H1 (cell line): ENCODE results near the gene RNF224. TPM values are rescaled to one million over a fixed set of nuclear protein-coding genes. Genes with fewer than 3 reads are reported as not detected.

ENCODE experiments used
- CTCF ChIA-PET: fragments of 300-600 bp; sonication (Branson Sonifier 250); formaldehyde crosslinking; loops from one replicate; lab custom pipeline; 2021; ENCODE audit not compliant: partially characterized antibody; lab: Charles Lee
- POLR2A ChIA-PET: fragments of 300-600 bp; sonication (Branson Sonifier 250); formaldehyde crosslinking; loops from one replicate; lab custom pipeline; 2021; ENCODE audit warnings: inconsistent platforms; ENCODE audit not compliant: partially characterized antibody; lab: Charles Lee
- DNase-seq, 2 experiments: peaks; one replicate each; pipeline versions ENCODE4 v3.0.0 to v3.0.0-alpha.2; 2010 to 2022; ENCODE audit warnings: low spot score in 2 of 2, low read depth in 1 of 2, mixed read lengths in 1 of 2
- FAIRE-seq: peaks from 2 replicates; lab custom pipeline; 2011; peaks lifted over from hg19 to GRCh38; lab: Jason Lieb, UNC
- H2AFZ ChIP-seq: 2 replicates; pipeline ENCODE4 v1.8.1; 2012; ENCODE audit warnings: low read length, inconsistent platforms
- H2AK5ac ChIP-seq: 2 replicates; pipeline ENCODE4 v1.6.1; 2013; ENCODE audit warnings: low read depth, low read length
- H2BK120ac ChIP-seq: replicated peaks from 2 replicates; pipeline ENCODE3; 2013; ENCODE audit warnings: low read depth, low read length, inconsistent platforms
- H2BK12ac ChIP-seq: 2 replicates; pipeline ENCODE4 v1.6.1; 2013; ENCODE audit warnings: low read depth, low read length
- H2BK15ac ChIP-seq: 2 replicates; pipeline ENCODE4 v1.6.1; 2013; ENCODE audit warnings: low read length
- H2BK20ac ChIP-seq: 2 replicates; pipeline ENCODE4 v1.6.1; 2013; ENCODE audit warnings: low read length
- H2BK5ac ChIP-seq: 2 replicates; pipeline ENCODE4 v1.6.1; 2013; ENCODE audit warnings: low read depth, low read length
- H3K14ac ChIP-seq: 2 replicates; pipeline ENCODE4 v1.6.1; 2013; ENCODE audit warnings: inconsistent platforms; ENCODE audit not compliant: insufficient read length
- H3K18ac ChIP-seq: 2 replicates; pipeline ENCODE4 v1.6.1; 2013; ENCODE audit warnings: low read length; ENCODE audit errors: extremely low read depth
- H3K23ac ChIP-seq: 2 replicates; pipeline ENCODE4 v1.6.1; 2013; ENCODE audit warnings: inconsistent platforms; ENCODE audit not compliant: insufficient read length
- H3K23me2 ChIP-seq: 2 replicates; pipeline ENCODE4 v1.6.1; 2013; ENCODE audit warnings: low read depth, low read length
- H3K27ac ChIP-seq: 2 replicates; pipeline ENCODE4 v1.6.1; 2011; ENCODE audit warnings: low read depth, low read length, inconsistent platforms
- H3K27me3 ChIP-seq, 4 experiments: replicated peaks in 1 of 4; 1 replicate in 1 of 4; 2 replicates in 3 of 4; pipeline versions ENCODE4 v1.6.1 to v1.8.1; 2011 to 2013; ENCODE audit warnings: low read length in 3 of 4, mild to moderate bottlenecking in 3 of 4, inconsistent platforms in 2 of 4, mixed read lengths in 2 of 4, moderate library complexity in 1 of 4; ENCODE audit not compliant: control insufficient read depth in 3 of 4, insufficient read depth in 3 of 4; ENCODE audit errors: extremely low read depth in 1 of 4
- H3K36me3 ChIP-seq, 4 experiments: 2 replicates each; pipeline versions ENCODE4 v1.6.1 to v1.8.1; 2011 to 2013; ENCODE audit warnings: mild to moderate bottlenecking in 4 of 4, low read length in 3 of 4, moderate library complexity in 2 of 4, control low read depth in 1 of 4, inconsistent platforms in 1 of 4; ENCODE audit not compliant: insufficient read depth in 4 of 4, control insufficient read depth in 2 of 4
- H3K4ac ChIP-seq: replicated peaks from 2 replicates; pipeline ENCODE3; 2013; ENCODE audit warnings: low read length, low read depth, mixed read lengths, inconsistent platforms; ENCODE audit not compliant: insufficient read length
- H3K4me1 ChIP-seq, 4 experiments: replicated peaks in 1 of 4; 1 replicate in 1 of 4; 2 replicates in 3 of 4; pipeline versions ENCODE4 v1.6.1 to v1.8.1; 2011 to 2013; ENCODE audit warnings: low read length in 3 of 4, inconsistent platforms in 2 of 4, mixed read lengths in 1 of 4; ENCODE audit not compliant: insufficient read depth in 4 of 4, control insufficient read depth in 3 of 4
- H3K4me2 ChIP-seq, 2 experiments: 2 replicates each; pipeline versions ENCODE4 v1.6.1 to v1.8.1; 2011 to 2013; ENCODE audit warnings: low read depth in 2 of 2, low read length in 2 of 2, control low read depth in 1 of 2, inconsistent platforms in 1 of 2, mild to moderate bottlenecking in 1 of 2; ENCODE audit not compliant: insufficient read depth in 1 of 2
- H3K4me3 ChIP-seq, 4 experiments: fragments of 200-600, 300-600 bp in 1 of 4; sonication (generic), shearing (Covaris generic), sonication (Bioruptor Twin) in 1 of 4; 2 replicates each; pipeline versions ENCODE4 v1.5.1 to v1.8.1; 2011 to 2016; ENCODE audit warnings: low read length in 4 of 4, low read depth in 3 of 4, control low read depth in 2 of 4, inconsistent platforms in 2 of 4, mild to moderate bottlenecking in 2 of 4, mixed read lengths in 1 of 4, moderate library complexity in 1 of 4; ENCODE audit not compliant: insufficient read depth in 2 of 4; ENCODE audit errors: extremely low read depth in 1 of 4
- H3K56ac ChIP-seq: replicated peaks from 2 replicates; pipeline ENCODE3; 2013; ENCODE audit warnings: low read depth, mild to moderate bottlenecking, mixed read lengths, low read length, inconsistent platforms; ENCODE audit not compliant: insufficient read length
- H3K79me1 ChIP-seq: 2 replicates; pipeline ENCODE4 v1.6.1; 2013; ENCODE audit warnings: low read depth, low read length, control low read depth
- H3K79me2 ChIP-seq, 2 experiments: 2 replicates each; pipeline versions ENCODE4 v1.6.1 to v1.8.1; 2012 to 2013; ENCODE audit warnings: low read length in 2 of 2, mild to moderate bottlenecking in 2 of 2, inconsistent platforms in 1 of 2; ENCODE audit not compliant: insufficient read depth in 2 of 2, control insufficient read depth in 1 of 2
- H3K9ac ChIP-seq, 4 experiments: replicated peaks in 1 of 4; 1 replicate in 1 of 4; 2 replicates in 3 of 4; pipeline versions ENCODE4 v1.6.1 to v1.8.1; 2011 to 2013; ENCODE audit warnings: low read depth in 3 of 4, low read length in 3 of 4, control low read depth in 2 of 4, mild to moderate bottlenecking in 2 of 4, moderate library complexity in 2 of 4, inconsistent platforms in 1 of 4; ENCODE audit errors: extremely low read depth in 1 of 4
- H3K9me3 ChIP-seq, 2 experiments: 2 replicates each; pipeline versions ENCODE4 v1.6.1 to v1.8.1; 2012 to 2013; ENCODE audit warnings: mild to moderate bottlenecking in 2 of 2, moderate library complexity in 2 of 2, control low read depth in 1 of 2, inconsistent platforms in 1 of 2, low read depth in 1 of 2, low read length in 1 of 2, mixed read lengths in 1 of 2; ENCODE audit not compliant: insufficient read depth in 2 of 2
- H4K20me1 ChIP-seq, 2 experiments: replicated peaks in 1 of 2; 2 replicates each; pipeline versions ENCODE3 to v1.8.1; 2011 to 2013; ENCODE audit warnings: inconsistent platforms in 2 of 2, low read length in 2 of 2, mild to moderate bottlenecking in 1 of 2; ENCODE audit not compliant: insufficient read depth in 2 of 2, control insufficient read depth in 1 of 2
- H4K5ac ChIP-seq: 2 replicates; pipeline ENCODE4 v1.6.1; 2013; ENCODE audit warnings: low read length, low read depth, mixed read lengths, inconsistent platforms; ENCODE audit not compliant: insufficient read length
- H4K8ac ChIP-seq: 2 replicates; pipeline ENCODE4 v1.8.0; 2013; ENCODE audit warnings: mild to moderate bottlenecking, moderate library complexity, low read length, inconsistent platforms; ENCODE audit not compliant: insufficient read depth; ENCODE audit errors: extremely low read depth
- H4K91ac ChIP-seq: replicated peaks from 2 replicates; pipeline ENCODE3; 2013; ENCODE audit warnings: low read length, mixed read lengths, inconsistent platforms; ENCODE audit not compliant: insufficient read length
- ASH2L ChIP-seq: fragments of 200-600, 300-600 bp; sonication (generic); IDR thresholded peaks from one replicate; pipeline ENCODE4 v1.7.1; 2017; ENCODE audit warnings: low read length
- BCL11A ChIP-seq, 2 experiments: IDR thresholded peaks; one replicate each; pipeline ENCODE4 v1.6.1; 2011; ENCODE audit warnings: low read depth in 2 of 2, low read length in 2 of 2, mild to moderate bottlenecking in 2 of 2
- CTCF ChIP-seq, 3 experiments: IDR thresholded peaks; 1 replicate in 2 of 3; 2 replicates in 1 of 3; pipeline versions ENCODE4 v1.5.1 to v1.6.1; 2011; ENCODE audit warnings: low read length in 3 of 3, mild to moderate bottlenecking in 3 of 3, inconsistent platforms in 2 of 3, low read depth in 1 of 3, moderate library complexity in 1 of 3; ENCODE audit not compliant: insufficient read depth in 1 of 3; ENCODE audit errors: control extremely low read depth in 1 of 3
- WGBS, 2 experiments: shearing (Covaris generic) in 1 of 2; methylation state at CpG; one replicate each; pipeline versions ENCODE4 v1.1.6 to v1.1.7; 2013 to 2015; ENCODE audit warnings: low lambda C conversion rate in 2 of 2, mixed read lengths in 2 of 2, inconsistent platforms in 1 of 2, low coverage in 1 of 2, missing lambda C conversion rate in 1 of 2; ENCODE audit not compliant: insufficient replicate concordance in 2 of 2, insufficient coverage in 1 of 2, insufficient read length in 1 of 2; ENCODE audit errors: extremely low coverage in 1 of 2, missing lambda C conversion rate in 1 of 2; 5-methylcytosine and 5-hydroxymethylcytosine counted together
- polyA plus RNA-seq, 7 experiments: library from polyadenylated mRNA; depleted of rRNA in 3 of 7; stranded (reverse) in 5 of 7; unstranded in 2 of 7; fragments of >200 nt in 5 of 7; fragments of 200-250 nt in 2 of 7; gene quantifications; 1 replicate in 5 of 7; 2 replicates in 1 of 7; 4 replicates in 1 of 7; pipeline versions ENCODE4 v1.2.1 to v1.2.3, GENCODE V29; 2011 to 2013; ENCODE audit warnings: missing spikeins in 2 of 7, mixed read lengths in 2 of 7
- total RNA-seq: library from RNA; stranded (reverse); fragmentation: NEBNext Ultra II Directional; extraction: Animal tissue kit (Norgen Biotek cat#: 25700); gene quantifications from 2 replicates; pipeline ENCODE4 v1.2.1, GENCODE V29; 2021

Gene RNF224
- total and polyA plus RNA-seq, 2 of the 8 experiments (the other 6 are each of a cell fraction or from before 2014, with no cell fraction given) = 0.24 TPM; not detected in 1

- peaks cover 10% of the 10 kb centered on the region for H3K79me1 ChIP-seq
- no peak overlapping the region for H3K14ac ChIP-seq
- H4K20me1 ChIP-seq = peaks cover 15 to 32% of the 10 kb centered on the region in 2 experiments
- H3K36me3 ChIP-seq = peaks cover 0 to 4% (median 1%) of the 10 kb centered on the region in 4 experiments; a peak in 2 of 8 replicates
- H3K4me1 ChIP-seq = peaks cover 0 to 29% (median 9%) of the 10 kb centered on the region in 4 experiments; a peak in 6 of 7 replicates
- H2AK5ac ChIP-seq = no peak overlapping the region
- ChIA-PET POLR2A (interaction anchor here (0.6 to 11.0 kb wide), 7 partner anchors 10 to 67 kb away, joined by 3 to 107 read pairs (median 3); partner anchors contain the start of genes NDOR1, RNF224, TMEM203 and TUBB4B), CTCF (interaction anchor here (1.1 to 14.0 kb wide), 5 partner anchors 15 to 62 kb away, joined by 3 to 204 read pairs (median 4); partner anchors contain the start of genes CYSRT1, LRRC26, RNF208 and RNF224)
- H3K9me3 ChIP-seq = no peaks in the 10 kb centered on the region
- H2BK15ac ChIP-seq = no peak overlapping the region
- H3K23ac ChIP-seq = no peak overlapping the region
- peak overlapping the region; percentile 46; the same call in 1 of the 2 replicates for H4K8ac ChIP-seq
- H3K79me2 ChIP-seq = peaks cover 0 to 24% of the 10 kb centered on the region in 2 experiments; a peak in 1 of 4 replicates
- no peak overlapping the region for H4K5ac ChIP-seq
- no peak overlapping the region for H3K18ac ChIP-seq
- no peak overlapping the region for H3K9ac ChIP-seq
- H2AFZ ChIP-seq = no peak overlapping the region
- H3K23me2 ChIP-seq = peaks cover 8% of the 10 kb centered on the region; the same call in 1 of the 2 replicates
- H3K4ac ChIP-seq = no peak overlapping the region
- no peak overlapping the region for H3K56ac ChIP-seq
- no peak overlapping the region for H3K27ac ChIP-seq
- DNase-seq (no peak), FAIRE-seq (no peak)
- no peak overlapping the region for H2BK5ac ChIP-seq
- no peak overlapping the region for H2BK20ac ChIP-seq
- H2BK120ac ChIP-seq = no peak overlapping the region
- 88% methylated on average over 10 of the region's 10 CpGs; no CpG with 5 or more reads in 1 of the 2 experiments for WGBS, 2 experiments
- no peak overlapping the region for H3K4me2 ChIP-seq
- H3K4me3 ChIP-seq = no peak overlapping the region
- H3K27me3 ChIP-seq = no peaks in the 10 kb centered on the region
- H2BK12ac ChIP-seq = no peak overlapping the region
- no peak overlapping the region for H4K91ac ChIP-seq
- TF ChIP-seq ASH2L (no peak), CTCF (IDR thresholded peaks at IDR 0.05; ENCODE audit: control extremely low read depth in 1 of 3, insufficient read depth in 1 of 3, low read depth in 1 of 3, low read length in 3 of 3) (no peak), BCL11A (IDR thresholded peaks at IDR 0.05; ENCODE audit: low read depth in 2 of 2, low read length in 2 of 2) (no peak)
These were observed 34.9 kb upstream of the RNF224 start for GRCh38 chr9:137192448-137192780.
